COLO829 (cell line): ENCODE measurements around the gene DISP2.

Experiments
- DNase-seq: peaks from one replicate; pipeline ENCODE4 v3.0.0; 2012; ENCODE audit warnings: low spot score

The DISP2 gene

DNA sequence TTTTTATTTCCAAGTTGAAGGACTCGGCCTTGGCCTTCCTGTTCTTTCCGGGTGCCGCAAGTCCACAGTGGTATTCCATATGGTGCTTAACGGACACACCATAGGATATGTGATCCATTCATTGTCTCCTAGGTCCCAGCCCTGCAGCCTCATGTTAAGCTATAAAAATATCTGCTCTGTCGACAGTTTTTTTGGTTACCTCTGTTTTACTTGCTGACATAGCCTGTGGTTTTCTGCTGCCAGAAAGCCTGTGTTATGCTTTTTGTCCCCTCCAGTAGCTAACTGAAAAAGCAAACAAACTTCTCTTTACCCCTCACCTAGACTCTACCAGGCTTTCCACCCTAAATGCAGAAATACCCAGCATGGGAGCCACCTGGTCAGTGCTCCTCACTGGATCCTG is 29.3 kb upstream of the DISP2 start:
- DNase-seq: no peak

DNA sequence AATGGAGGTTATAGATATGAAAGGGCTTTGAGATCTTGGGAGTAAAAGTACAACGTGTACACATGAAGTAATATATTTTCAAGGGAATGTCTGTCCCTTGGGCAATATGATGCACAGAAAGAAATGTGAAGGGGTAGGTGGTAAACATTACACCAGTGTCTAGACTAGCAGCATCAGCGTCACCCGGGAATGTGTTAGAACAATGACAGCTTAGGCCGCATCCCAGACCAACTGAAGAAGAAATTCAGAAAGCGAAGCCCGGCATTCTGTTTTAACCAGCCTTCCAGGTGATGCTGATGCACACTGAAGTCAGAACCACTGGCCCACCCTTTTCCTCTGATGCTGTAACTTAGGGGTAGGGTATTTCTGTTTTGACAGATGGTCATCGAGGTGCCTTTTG is 28.2 kb upstream of the DISP2 start:
- no peak for DNase-seq

DNA sequence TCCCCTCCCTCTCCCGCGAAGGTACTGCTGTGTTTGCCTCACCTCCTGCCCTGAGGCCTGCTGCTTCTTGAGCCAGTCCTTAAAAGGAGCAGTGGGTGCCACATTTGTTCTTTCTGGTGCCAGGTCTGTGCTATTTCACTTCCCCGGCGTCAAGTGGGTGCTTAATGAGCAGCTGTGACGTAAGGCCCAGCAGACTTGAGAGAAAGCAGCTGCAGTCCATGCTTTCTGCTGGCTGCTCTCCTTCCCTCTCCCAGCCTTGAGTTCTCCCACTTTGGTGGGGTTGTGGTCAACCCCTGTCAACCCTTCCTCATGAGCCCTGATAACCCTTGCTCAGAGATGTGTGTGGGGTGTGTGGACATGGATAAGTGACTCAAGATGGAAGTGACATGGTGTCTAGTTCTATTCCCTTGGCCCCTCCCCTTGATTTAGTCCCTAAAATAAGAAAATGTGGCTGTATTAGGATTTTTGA is 27.6 kb upstream of the DISP2 start:
- no peak for DNase-seq

DNA sequence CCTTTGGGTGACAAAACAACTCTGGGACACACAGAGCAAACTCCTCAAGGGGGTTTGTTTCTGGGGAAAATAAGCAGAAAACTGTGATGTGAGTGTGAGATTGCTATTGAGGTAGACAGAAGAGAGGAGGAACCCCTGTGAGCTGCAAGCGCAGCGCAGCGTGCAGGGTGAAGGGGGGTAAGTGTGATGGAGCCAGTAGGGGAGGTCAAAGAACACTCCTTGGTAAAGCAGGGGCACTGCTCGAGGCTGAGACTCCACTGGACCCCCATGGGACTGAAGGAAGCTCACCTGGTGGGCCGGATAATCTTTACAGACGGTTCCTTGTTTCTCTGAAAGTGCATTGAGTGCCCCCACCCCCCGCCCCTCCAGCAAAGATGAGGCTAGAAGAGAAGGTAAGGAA is 27.0 kb upstream of the DISP2 start:
- DNase-seq: no peak

DNA sequence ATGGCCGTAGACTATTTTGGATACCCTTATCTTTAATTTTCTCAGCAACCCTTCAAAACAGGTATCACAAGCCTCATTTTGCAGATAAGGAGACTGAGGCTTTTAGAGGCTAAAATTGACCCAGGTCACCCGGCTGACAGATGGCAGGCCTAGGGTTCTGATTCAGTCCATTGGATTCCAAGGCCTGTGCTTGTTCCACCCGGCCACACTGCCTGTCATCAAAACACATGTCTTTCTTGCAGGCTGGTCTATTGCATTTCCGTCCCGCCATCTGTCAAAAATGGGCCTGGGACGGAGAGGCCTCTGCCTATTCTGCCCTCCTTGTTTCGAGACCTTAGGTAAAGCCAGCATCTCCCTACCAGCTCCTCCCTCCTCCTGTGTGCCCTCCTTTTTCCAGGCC is 26.4 kb upstream of the DISP2 start:
- no peak for DNase-seq

DNA sequence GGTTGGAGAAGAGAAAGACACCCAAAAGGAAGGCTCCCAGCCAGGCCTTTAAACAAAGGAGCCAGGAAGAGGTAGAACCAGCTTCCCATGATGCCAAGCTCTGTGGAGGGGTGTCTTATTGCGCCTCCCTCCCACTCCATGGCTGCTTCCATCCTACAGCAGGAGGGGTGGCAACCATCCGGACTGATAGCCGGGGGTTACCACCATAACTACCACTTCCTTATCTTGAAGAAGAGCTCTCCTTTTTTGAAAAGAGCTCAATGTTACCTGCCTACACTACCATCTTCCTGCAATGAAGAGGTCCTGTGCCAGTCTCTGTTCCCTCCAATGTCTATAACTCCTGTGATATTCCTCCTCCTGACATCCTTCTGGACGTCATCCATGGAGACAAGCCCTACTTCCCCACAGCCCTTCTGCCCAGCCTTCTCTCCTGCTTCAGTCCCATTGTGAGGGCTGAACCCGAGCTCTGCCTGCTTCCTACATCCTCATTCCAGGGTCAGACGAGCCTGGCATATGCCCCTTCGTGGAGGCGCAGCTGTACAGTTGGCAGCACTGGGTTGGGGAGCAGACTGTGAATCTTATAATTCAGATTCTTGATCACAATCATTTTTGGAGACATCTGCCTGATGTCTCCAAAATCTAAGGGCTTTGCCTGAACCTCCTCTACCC is 25.8 kb upstream of the DISP2 start:
- no peak for DNase-seq

DNA sequence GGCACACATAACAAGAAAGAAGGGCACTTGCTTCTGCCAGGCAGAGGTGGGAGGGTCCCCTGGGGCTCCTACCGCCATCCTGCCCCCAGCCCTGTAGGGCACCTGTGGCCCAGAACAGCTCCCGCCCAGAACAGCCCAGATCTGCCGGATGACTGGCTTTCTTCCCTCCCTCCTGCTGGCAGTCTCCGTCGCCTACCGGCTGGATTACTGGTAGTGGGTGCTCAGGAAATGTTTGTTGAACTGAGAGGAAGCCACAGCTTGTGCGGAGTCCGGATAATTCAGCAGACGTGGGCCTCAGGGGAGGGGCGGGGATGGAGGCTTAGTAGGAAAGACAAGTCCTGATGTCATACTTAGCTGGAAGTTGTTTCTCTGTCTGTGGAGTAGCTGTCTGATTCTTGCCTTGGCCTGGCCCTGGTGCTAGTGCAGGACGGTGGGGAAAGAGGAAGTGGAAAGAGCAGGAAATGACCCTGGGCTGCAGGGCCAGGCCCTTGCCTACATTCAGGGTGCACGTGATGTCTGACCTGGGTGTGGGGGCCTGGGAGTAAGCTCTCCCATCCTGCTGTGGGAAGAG is 24.0 kb upstream of the DISP2 start:
- no peak for DNase-seq

DNA sequence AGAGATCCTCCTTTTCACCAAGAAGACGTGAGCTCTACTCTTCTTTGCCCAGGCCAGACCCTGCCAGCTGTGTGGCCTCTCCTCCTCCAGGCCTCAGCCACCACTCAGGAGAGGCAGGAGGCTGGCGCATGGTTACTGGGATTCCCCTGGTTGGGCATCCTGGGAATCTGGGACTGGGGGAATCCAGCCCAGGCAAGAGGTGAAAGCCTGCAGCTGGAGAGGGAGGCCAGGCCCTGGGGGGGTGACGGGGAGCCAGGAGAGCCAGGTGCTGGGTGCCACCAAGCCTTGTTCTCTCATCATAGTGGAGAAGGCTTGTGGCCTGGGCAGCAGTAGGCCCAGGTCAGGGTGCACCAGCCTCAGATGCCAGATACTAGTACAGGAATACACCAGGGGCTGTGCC is 23.5 kb upstream of the DISP2 start:
- DNase-seq: no peak

DNA sequence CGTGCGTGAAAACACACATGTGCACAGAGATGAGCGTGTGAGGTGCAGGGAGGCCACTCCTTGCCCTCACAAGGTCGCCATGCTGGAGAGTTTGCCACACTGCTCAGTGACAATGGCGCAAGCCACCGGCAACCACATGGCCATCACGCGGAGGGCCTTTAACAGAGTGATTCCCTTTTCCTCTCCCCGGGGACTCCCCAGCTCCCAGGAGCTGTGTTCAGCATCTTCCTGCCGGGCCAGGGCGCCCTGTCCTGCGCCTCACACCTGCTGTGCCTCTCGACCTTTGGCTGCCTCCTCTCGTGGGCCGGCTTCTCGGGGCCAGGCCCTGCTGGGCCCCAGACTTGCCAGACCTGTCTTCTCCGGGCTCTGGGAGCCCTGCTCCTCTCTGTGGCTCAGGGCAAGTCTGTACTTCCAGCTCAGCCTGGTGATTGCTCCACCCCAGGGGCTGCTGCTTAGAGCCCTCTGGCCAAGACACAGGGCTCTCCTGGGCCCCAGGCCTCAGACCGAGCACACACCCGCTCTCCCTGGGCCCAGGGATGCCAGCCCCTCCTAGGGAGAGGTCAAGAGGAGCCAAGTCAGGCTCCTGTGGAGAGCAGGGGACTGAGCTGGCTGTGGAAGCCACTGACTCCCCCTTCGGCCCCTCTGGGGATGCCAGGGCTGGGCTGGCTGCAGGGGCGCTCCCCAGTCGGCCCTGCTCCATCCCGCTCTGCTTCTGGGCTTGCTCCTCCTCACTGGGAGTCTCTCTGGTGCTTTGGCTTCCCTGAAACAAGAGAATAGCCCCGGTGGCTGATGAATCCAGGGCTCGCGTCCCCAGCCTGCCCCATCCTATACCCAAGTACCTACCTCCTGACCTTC is 22.9 kb upstream of the DISP2 start:
- DNase-seq: no peak

DNA sequence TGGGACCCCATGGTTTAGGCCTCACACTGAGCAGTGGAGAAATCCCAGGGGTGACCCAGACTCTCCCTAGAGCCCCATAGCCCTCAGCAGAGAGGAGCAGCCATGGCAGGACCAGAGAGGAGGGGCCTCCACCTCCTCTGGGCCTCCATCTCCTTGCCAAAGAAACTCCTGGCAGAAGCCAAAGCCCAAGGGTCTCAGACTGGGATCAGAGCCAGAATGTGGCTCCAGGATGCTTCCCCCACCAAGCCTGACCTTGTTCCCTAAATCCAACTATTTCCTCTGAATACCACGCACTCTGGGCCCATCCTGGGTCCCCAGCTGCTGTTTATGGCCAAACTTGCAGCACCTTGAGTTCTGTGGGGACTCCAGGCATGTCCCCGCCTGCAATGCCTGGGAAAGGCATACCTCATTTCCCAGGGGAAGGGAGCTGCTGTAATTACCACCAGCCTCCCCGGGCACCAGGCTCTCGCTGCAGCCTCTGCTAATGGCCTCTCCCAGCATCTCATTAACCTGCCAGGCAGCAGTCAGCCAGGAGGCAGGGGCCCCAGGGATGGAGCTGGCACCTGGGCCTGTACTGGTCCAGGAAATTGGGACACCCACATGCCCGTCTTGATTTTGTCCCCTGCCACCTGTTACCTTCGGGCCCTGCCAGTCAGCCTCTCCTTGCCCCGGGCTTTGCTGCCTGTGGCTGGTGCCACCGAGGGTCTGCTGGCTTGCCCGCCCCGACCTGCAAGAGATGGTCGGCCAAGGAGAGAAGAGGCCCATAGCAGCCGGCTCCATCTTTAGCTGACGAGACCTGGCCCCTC is 21.9 kb upstream of the DISP2 start:
- DNase-seq: no peak

DNA sequence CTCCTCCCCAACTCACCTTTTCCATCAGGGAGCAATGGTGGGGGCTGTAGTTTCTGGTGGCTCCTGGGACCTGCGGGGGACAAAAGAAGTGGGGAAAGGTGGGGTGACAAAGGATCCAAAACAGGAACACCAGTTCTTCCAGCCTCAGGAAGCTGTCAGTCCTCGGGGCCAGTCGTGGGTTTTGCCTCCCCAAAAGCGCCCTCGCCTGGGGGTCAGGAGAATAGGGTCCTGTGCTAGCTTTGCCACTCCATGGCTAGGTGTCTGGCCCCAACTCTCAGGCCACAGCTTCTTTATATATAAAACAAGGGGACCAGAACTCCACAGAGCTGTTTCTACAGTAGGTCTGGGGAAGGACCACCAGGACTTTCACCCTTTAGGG is 21.3 kb upstream of the DISP2 start:
- DNase-seq: no peak

DNA sequence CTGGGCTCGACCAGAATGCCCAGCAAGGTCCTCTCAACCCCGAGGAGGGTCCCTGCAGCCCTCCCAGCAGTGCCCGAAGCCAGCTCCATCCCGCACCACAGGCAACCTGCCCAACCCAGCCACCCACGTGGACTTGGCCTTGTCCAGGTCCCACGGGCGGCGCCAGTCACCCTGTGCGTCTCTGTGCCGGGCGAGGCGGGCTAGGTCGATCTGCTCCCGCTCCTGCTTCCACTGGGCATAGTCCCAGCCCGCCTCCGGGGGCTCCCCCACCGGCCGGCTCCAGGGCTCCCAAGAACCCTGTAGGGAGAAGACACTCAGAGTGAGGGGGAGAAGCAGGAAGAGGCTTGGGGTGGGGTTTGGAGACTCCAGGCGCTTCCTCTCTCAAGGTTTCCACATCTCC is 20.4 kb upstream of the DISP2 start:
- DNase-seq: no peak

DNA sequence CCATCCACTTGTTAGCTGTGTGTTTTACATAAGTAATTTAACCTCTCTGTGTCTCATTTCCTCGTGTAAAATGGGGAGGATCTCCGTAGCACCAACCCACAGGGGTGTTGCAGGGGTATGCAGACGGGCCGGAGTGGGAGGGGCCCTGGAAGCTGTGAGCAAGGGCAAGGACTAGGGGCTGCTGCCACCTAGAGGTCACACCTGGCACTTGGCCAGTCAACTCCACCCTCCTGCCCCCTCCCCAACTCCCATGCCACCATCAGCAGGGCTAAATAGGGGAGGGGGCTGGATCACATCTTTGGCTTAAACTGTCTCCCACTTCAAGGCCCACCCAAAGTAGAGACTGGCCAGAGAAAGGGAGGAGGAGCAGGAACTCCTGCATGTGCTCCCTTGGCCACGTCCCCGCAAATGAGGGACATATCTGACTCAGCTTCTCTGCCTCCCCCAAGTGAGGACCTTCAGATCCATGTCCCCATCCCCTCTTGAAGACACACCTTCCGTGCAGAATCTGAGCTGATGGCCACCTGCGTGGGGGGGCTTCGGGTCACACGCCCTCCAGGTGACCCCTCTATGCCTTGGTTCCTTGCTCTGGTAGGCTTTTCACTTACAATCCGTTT is 19.9 kb upstream of the DISP2 start:
- peak; percentile 56 for DNase-seq

DNA sequence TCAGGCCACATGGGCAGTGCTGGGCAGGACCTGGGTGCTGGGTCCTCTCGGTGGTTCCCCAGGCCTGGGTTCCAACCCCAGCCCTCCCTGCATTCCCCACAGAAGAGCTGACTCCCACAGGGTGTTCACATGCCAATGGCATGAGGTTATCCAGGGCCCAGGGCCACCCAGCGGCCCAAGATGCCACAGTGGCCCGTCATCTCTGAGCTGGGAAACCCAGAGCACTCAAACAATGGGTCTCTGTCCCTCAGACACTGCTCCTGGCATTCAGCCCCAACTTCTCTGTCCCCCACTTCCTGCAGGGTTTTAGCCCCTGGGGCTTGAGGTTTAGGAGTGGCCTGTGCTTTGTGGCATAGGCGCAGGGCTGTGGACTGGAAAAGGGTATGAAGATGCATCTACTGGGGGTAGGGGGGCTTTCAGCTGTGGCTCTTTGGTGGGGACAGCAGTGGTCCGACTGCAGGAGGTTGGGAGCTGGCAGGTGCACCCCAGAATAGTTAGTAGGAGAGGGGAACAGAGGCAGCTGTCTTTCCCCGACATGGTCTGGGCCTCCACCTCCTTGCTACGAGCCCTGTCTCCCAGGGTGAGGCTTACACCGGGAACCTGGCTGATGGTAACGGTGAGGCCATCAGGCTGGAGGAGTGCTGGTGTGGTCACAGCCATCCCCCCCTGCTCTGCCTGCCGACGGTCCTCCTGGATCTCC is 18.9 kb upstream of the DISP2 start:
- peak; percentile 76 for DNase-seq

DNA sequence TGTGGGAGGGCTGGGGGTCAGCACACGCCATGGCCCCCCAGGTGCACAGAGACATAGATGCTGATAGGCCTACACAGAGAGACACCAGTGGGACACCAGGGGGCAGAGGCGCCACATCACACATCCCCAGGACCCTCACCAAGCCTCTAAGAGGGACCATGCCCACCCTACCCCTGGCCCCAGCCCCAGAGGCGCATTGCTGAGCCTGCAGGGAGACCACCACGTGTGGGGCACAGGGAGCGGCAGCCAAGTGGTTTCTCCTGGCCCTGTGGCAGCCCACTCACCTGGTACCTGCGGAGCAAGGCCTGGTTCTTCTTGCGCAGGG is 18.4 kb upstream of the DISP2 start:
- DNase-seq: no peak

DNA sequence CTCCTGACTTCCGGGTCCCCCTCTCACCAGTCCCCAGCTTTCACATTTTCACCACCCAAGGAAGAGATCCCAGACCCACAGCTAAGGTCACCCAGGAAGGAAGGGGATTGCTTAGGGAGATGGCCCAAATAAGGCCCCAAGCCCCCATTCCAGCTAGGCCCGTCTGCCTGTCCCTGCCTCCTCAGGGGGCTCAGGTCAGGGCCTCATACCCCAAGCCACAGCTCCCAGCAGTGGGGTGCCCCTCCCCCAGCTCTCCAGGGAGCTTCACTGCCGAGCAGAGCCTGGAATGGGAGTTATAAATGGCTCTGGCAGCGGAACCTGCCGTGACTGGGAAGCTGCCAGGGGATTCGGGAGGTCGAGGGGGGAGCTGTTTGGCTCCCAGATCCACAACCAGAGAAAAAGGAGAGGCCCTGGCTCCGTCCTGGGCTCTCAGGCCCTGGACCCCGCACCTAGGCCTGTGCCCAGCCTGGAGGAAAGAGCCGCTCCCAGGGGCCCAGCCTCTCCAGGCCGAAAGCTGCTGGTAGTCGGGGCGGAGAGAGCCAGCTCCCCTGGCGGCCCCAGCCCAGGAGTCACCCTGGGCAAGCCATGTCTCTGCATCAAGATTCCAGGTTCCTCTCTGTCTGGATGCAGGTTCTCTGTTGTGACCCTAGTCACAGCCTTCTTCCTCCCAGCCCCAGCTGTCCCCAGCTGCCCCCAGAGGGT is 17.8 kb upstream of the DISP2 start:
- DNase-seq: no peak

DNA sequence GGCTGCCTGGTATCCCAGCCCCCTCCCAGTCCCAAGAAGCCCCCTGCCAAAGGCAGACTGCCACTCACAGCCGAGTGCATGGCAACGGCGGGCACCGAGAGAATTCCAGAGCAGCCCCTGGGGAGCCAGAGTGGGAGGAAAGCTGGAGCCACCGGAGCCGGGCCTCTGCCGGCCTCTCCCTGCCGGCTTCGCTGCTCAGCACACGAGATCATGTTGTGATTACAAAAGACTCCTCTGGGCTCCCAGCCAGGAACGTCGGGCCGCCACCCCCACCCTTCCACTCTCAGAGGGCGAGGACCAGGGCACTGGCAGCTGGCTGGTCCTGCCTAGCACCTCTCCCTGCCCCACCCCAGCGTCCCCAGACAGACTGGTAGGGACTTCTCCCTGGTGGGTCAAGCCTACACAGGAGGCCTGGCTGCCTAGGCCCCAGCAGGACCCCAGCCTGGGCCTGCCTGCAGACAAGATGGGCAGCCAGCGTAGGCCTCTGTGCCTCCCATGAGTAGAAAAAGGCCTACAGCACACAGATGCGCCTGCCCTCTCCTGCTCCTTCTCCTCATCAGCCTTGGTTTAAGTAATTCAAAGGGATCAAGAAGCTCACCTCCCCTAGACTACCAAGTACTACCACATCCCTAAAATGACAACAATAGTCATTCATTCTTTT is 17.1 kb upstream of the DISP2 start, which contains the start of gene CCDC9B:
Gene CCDC9B, minus strand, starts transcription at position 200 of the 661 bp plus-strand sequence. Its CDS starts 120 bp downstream, at position 80.
- DNase-seq: peak; percentile 81

DNA sequence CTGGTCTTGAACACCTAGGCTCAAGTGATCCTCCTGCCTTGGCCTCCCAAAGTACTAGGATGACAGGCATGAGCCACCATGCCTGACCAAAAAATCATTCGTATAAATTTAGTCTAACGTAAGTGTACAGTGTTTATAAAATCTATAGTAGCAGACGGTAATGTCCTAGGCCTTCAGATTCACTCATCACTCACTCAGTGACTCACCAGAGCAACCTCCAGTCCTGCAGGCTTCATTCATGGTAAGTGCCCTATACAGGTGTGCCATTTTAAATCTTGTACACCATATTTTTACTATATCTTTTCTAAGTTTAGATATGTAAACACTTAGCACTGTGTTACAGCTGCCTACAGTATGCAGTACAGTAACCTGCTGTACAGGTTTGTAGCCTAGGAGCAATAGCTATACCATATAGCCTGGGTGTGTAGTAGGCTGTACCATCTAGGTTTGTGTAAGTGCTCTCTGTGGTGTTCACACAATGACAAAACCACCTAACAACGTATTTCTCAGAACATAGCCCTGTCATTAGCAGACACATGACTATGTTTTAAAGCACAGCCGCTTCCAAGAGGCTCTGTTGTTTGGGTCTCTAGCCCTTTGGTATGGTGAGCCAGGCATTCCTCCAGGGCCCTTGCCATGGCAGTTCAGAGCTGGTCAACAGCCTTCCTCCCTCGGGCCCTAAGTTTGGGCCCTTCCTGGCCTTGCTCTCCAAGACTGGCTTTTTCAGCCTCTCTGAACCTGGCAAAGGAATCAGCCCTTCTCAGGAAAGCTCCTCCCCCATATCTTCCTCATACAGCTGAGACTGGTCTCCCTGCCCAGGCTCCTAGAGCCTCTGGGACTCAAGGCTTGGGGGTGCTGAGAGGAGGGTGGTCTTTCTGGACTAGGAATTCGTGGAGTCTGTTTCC is 15.4 kb upstream of the DISP2 start:
- DNase-seq: no peak

DNA sequence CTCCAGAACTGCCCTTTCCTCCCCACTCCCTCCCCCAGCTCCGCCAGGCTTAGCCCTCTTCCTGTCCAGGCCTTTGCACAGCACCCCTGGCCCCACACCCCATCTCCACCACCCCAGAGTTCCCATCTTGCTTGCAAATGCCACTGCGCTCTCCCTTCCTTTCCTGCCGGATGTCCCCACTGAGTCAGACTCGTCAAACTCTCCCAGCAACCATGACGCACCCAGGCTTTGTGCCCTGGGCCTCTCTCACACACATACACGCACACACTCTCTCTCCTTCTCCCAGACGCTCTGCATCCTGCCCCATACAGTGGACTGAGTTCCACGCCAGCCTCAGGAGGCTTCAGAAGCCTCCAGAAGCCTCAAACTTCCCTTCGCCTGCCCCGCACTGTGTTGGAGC is 14.5 kb upstream of the DISP2 start:
- no peak for DNase-seq
